Measurements from ENCODE around the gene ALDH1B1. TPM values are rescaled to one million over a fixed set of nuclear protein-coding genes. Genes with fewer than 3 reads are reported as not detected.

ALDH1B1 gene
- total RNA-seq, 1 experiment from 2014 or later: 55.5 TPM

DNA sequence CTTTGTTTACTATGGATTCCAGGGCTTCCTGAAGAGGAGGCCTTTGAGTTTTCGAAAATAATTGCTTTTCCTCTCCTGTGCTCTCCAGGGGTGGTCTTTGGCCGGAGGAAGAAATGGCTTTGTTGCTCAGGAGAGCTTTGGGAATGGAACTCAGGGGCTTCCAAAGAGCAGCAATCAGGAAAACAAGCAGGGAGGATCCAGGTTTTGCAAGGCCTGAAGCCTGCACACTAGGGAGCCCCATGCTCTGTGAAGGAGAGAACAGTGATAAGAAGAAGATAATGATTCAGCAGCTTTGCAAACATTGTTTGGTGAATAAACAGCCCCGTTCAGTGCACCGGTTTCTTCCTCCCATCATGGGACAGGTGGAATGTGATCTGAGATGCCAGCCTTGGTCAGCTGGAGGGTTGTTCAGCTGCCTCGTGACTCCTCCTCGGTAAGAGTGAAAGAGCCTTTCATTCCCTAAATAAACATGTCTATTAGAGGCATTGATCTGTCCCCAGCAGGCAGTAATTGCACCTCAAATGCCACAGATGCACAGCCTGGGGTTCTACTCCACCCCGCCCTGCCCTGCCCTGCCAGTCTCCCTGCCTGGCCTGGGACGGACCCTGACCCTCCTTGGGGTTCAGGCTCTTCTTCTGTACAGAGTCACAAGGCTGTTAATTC is 11.5 kb upstream of the ALDH1B1 start:
- no peak for DNase-seq (ENCODE audit: low spot score)
- H3K36me3 Mint-ChIP-seq: peaks cover 15% of the 10 kb centered on the region
- CTCF ChIA-PET: interaction anchor here (1.1 kb wide), 1 partner anchor 12 kb away, joined by 3 read pairs; the partner anchor contains the start of gene ALDH1B1
- H3K27ac Mint-ChIP-seq: peak overlapping the region; percentile 34
- ATAC-seq: peak; percentile 65
- H3K4me1 Mint-ChIP-seq: peaks cover 21% of the 10 kb centered on the region
- TF ChIP-seq GABPB1 (CRISPR knock-in tag; IDR thresholded peaks at IDR 0.05) (peak; percentile 62), OVOL2 (CRISPR knock-in tag; IDR thresholded peaks at IDR 0.05; ENCODE audit: borderline replicate concordance) (no peak)
- no peak overlapping the region for H3K4me3 Mint-ChIP-seq
- peaks cover 30% of the 10 kb centered on the region for H3K9me3 Mint-ChIP-seq
- peaks cover 96% of the 10 kb centered on the region for H3K27me3 Mint-ChIP-seq (ENCODE audit: low read depth)
- POLR2A ChIA-PET: no interaction called here

GRCh38 chr9:38382141-38382540 is 10.4 kb upstream of the ALDH1B1 start:
- CTCF ChIA-PET: no interaction called here
- Mint-ChIP-seq H3K27ac (no peak overlapping the region), H3K4me1 (peaks cover 21% of the 10 kb centered on the region), H3K36me3 (peaks cover 15% of the 10 kb centered on the region), H3K27me3 (ENCODE audit: low read depth) (peaks cover 95% of the 10 kb centered on the region), H3K9me3 (peaks cover 30% of the 10 kb centered on the region), H3K4me3 (no peak overlapping the region)
- TF ChIP-seq SMAD4 (CRISPR knock-in tag; IDR thresholded peaks at IDR 0.05): no peak
- no peak for TF ChIP-seq TCF7 (CRISPR knock-in tag; IDR thresholded peaks at IDR 0.05; ENCODE audit: low read depth)
- TF ChIP-seq SMAD3 (CRISPR knock-in tag; IDR thresholded peaks at IDR 0.05; ENCODE audit: borderline replicate concordance): no peak
- TF ChIP-seq NR3C1 (CRISPR knock-in tag; conservative IDR thresholded peaks at IDR 0.05; ENCODE audit: low read depth): no peak
- TF ChIP-seq, protein P1, sequence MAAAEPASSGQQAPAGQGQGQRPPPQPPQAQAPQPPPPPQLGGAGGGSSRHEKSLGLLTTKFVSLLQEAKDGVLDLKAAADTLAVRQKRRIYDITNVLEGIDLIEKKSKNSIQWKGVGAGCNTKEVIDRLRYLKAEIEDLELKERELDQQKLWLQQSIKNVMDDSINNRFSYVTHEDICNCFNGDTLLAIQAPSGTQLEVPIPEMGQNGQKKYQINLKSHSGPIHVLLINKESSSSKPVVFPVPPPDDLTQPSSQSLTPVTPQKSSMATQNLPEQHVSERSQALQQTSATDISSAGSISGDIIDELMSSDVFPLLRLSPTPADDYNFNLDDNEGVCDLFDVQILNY (CRISPR knock-in tag; IDR thresholded peaks at IDR 0.05): no peak
- TF ChIP-seq ZNF263 (CRISPR knock-in tag; IDR thresholded peaks at IDR 0.05; ENCODE audit: low read depth): no peak
- TF ChIP-seq FOXK1 (CRISPR knock-in tag; IDR thresholded peaks at IDR 0.05): no peak
- no peak for TF ChIP-seq HMGXB4 (CRISPR knock-in tag; IDR thresholded peaks at IDR 0.05)
- TF ChIP-seq TP53 (CRISPR knock-in tag; IDR thresholded peaks at IDR 0.05): no peak
- DNase-seq (ENCODE audit: low spot score) (no peak), ATAC-seq (no peak)
- POLR2A ChIA-PET: no interaction called here

DNA sequence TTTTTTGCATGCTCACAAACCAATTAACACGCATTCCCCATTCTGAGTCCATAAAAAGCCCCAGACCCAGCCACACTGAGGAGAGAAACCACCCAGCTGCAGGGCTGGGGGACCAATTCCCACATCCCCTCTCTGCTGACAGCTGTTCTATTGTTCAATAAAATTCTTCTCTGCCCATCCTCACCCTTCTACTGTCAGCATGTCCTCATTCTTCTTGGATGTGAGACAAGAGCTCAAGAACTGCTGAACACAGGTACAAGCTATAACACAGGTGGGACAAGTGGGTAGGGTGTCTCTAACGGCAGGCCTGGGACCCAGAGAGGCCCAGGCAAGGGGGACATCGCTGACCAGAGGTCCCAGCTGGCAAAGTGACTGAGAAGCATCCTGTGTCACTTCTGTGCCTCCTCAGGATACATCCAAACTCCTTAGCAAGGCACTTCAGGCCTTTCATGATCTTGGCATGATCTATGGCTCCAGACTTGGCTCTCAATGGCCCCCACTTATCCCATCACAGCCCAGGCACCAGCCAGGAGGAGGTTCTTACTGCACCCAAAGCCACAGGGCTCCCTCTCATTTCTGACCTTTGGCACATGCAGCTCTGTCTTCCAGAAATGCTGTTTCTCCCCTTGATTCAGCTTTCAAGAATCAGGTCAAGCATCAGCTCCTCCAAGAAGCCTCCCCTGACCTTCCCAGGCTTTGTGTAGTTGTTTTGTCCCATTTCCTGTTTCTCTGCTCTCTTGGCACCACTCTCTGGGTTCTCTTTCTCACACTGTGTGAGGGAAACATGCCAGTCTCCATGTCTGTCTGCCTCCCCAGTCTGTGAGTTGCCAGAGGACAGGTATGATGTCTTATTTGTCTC is 7.3 kb upstream of the ALDH1B1 start:
- Mint-ChIP-seq H3K36me3 (peaks cover 9% of the 10 kb centered on the region; the same call in 1 of the 2 replicates), H3K9me3 (peaks cover 20% of the 10 kb centered on the region), H3K4me1 (peaks cover 17% of the 10 kb centered on the region), H3K27ac (no peak overlapping the region), H3K27me3 (ENCODE audit: low read depth) (peaks cover 99% of the 10 kb centered on the region), H3K4me3 (no peak overlapping the region)
- DNase-seq (ENCODE audit: low spot score) (no peak), ATAC-seq (no peak)
- ChIA-PET CTCF (no interaction called here), POLR2A (no interaction called here)
- TF ChIP-seq ZNF138 (CRISPR knock-in tag; conservative IDR thresholded peaks at IDR 0.05) (no peak), SOX15 (CRISPR knock-in tag; IDR thresholded peaks at IDR 0.05) (no peak), TEAD1 (CRISPR knock-in tag; IDR thresholded peaks at IDR 0.05) (no peak), PRRX2 (CRISPR knock-in tag; IDR thresholded peaks at IDR 0.05) (no peak), GTF2I (CRISPR knock-in tag; conservative IDR thresholded peaks at IDR 0.05) (no peak), ZNF317 (CRISPR knock-in tag; IDR thresholded peaks at IDR 0.05; ENCODE audit: borderline replicate concordance, low read depth) (no peak)
- TF ChIP-seq, protein P2, sequence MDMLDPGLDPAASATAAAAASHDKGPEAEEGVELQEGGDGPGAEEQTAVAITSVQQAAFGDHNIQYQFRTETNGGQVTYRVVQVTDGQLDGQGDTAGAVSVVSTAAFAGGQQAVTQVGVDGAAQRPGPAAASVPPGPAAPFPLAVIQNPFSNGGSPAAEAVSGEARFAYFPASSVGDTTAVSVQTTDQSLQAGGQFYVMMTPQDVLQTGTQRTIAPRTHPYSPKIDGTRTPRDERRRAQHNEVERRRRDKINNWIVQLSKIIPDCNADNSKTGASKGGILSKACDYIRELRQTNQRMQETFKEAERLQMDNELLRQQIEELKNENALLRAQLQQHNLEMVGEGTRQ (CRISPR knock-in tag; IDR thresholded peaks at IDR 0.05): no peak
- TF ChIP-seq, protein P3, sequence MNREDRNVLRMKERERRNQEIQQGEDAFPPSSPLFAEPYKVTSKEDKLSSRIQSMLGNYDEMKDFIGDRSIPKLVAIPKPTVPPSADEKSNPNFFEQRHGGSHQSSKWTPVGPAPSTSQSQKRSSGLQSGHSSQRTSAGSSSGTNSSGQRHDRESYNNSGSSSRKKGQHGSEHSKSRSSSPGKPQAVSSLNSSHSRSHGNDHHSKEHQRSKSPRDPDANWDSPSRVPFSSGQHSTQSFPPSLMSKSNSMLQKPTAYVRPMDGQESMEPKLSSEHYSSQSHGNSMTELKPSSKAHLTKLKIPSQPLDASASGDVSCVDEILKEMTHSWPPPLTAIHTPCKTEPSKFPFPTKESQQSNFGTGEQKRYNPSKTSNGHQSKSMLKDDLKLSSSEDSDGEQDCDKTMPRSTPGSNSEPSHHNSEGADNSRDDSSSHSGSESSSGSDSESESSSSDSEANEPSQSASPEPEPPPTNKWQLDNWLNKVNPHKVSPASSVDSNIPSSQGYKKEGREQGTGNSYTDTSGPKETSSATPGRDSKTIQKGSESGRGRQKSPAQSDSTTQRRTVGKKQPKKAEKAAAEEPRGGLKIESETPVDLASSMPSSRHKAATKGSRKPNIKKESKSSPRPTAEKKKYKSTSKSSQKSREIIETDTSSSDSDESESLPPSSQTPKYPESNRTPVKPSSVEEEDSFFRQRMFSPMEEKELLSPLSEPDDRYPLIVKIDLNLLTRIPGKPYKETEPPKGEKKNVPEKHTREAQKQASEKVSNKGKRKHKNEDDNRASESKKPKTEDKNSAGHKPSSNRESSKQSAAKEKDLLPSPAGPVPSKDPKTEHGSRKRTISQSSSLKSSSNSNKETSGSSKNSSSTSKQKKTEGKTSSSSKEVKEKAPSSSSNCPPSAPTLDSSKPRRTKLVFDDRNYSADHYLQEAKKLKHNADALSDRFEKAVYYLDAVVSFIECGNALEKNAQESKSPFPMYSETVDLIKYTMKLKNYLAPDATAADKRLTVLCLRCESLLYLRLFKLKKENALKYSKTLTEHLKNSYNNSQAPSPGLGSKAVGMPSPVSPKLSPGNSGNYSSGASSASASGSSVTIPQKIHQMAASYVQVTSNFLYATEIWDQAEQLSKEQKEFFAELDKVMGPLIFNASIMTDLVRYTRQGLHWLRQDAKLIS (CRISPR knock-in tag; IDR thresholded peaks at IDR 0.05; ENCODE audit: borderline replicate concordance): no peak
- TF ChIP-seq, protein P4, sequence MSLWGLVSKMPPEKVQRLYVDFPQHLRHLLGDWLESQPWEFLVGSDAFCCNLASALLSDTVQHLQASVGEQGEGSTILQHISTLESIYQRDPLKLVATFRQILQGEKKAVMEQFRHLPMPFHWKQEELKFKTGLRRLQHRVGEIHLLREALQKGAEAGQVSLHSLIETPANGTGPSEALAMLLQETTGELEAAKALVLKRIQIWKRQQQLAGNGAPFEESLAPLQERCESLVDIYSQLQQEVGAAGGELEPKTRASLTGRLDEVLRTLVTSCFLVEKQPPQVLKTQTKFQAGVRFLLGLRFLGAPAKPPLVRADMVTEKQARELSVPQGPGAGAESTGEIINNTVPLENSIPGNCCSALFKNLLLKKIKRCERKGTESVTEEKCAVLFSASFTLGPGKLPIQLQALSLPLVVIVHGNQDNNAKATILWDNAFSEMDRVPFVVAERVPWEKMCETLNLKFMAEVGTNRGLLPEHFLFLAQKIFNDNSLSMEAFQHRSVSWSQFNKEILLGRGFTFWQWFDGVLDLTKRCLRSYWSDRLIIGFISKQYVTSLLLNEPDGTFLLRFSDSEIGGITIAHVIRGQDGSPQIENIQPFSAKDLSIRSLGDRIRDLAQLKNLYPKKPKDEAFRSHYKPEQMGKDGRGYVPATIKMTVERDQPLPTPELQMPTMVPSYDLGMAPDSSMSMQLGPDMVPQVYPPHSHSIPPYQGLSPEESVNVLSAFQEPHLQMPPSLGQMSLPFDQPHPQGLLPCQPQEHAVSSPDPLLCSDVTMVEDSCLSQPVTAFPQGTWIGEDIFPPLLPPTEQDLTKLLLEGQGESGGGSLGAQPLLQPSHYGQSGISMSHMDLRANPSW (CRISPR knock-in tag; conservative IDR thresholded peaks at IDR 0.05; ENCODE audit: low read depth): no peak

Data from WTC11 (cell line).